ENCODE measurements around the gene IRX1. TPM values are rescaled to one million over a fixed set of nuclear protein-coding genes. Genes with fewer than 3 reads are reported as not detected.

IRX1 gene
- total RNA-seq, 2 experiments from 2014 or later: not detected

- H3K27ac Mint-ChIP-seq: no peak overlapping the region
- H3K36me3 ChIP-seq (ENCODE audit: insufficient read depth, low read length): no peaks in the 10 kb centered on the region
- H3K9me3 Mint-ChIP-seq: no peaks in the 10 kb centered on the region
- CTCF ChIA-PET: no interaction called here
- DNase-seq (no peak), ATAC-seq (ENCODE audit: poor library complexity) (no peak)
- H3K27me3 ChIP-seq (ENCODE audit: control insufficient read depth in 1 of 2, insufficient read depth in 2 of 2, low read length in 2 of 2): peaks cover 44 to 48% of the 10 kb centered on the region in 2 experiments
- no peak overlapping the region for H3K4me3 Mint-ChIP-seq
- peaks cover 0 to 66% of the 10 kb centered on the region in 2 experiments for H3K9me3 ChIP-seq (ENCODE audit: control insufficient read depth in 1 of 2, insufficient read depth in 1 of 2, low read length in 2 of 2)
- H3K36me3 Mint-ChIP-seq (ENCODE audit: low read depth): no peaks in the 10 kb centered on the region
- H3K4me1 ChIP-seq (ENCODE audit: insufficient read depth, low read length): no peaks in the 10 kb centered on the region
- no peak for TF ChIP-seq CTCF (IDR thresholded peaks at IDR 0.05)
- H3K4me1 Mint-ChIP-seq (ENCODE audit: low read depth): peaks cover 9% of the 10 kb centered on the region
- no peak overlapping the region for H3K27ac ChIP-seq (ENCODE audit: low read depth in 1 of 2, low read length in 2 of 2)
- POLR2A ChIA-PET: no interaction called here
- H3K27me3 Mint-ChIP-seq: peaks cover 76% of the 10 kb centered on the region
- intact Hi-C loops (cut with DNase I, micrococcal nuclease): no loop called here
- no peak overlapping the region for H3K4me3 ChIP-seq (ENCODE audit: low read length)
Measured at GRCh38 chr5:3605298-3606010, 9.8 kb downstream of the IRX1 start.

GRCh38 chr5:3606121-3606831 is 10.6 kb downstream of the IRX1 start:
- intact Hi-C loops (cut with DNase I, micrococcal nuclease): no loop called here
- Histone ChIP-seq H3K27me3 (ENCODE audit: control insufficient read depth in 1 of 2, insufficient read depth in 2 of 2, low read length in 2 of 2) (peaks cover 38 to 39% of the 10 kb centered on the region in 2 experiments), H3K4me3 (ENCODE audit: low read length) (no peak overlapping the region), H3K27ac (ENCODE audit: low read depth in 1 of 2, low read length in 2 of 2) (no peak overlapping the region), H3K9me3 (ENCODE audit: control insufficient read depth in 1 of 2, insufficient read depth in 1 of 2, low read length in 2 of 2) (peaks cover 0 to 58% of the 10 kb centered on the region in 2 experiments), H3K4me1 (ENCODE audit: insufficient read depth, low read length) (no peaks in the 10 kb centered on the region), H3K36me3 (ENCODE audit: insufficient read depth, low read length) (no peaks in the 10 kb centered on the region)
- CTCF ChIA-PET: no interaction called here
- no peaks in the 10 kb centered on the region for H3K36me3 Mint-ChIP-seq (ENCODE audit: low read depth)
- no peak overlapping the region for H3K27ac Mint-ChIP-seq
- TF ChIP-seq CTCF (IDR thresholded peaks at IDR 0.05): no peak
- no peak for ATAC-seq (ENCODE audit: poor library complexity)
- no peak overlapping the region for H3K4me3 Mint-ChIP-seq
- peaks cover 71% of the 10 kb centered on the region for H3K27me3 Mint-ChIP-seq
- H3K4me1 Mint-ChIP-seq (ENCODE audit: low read depth): peaks cover 6% of the 10 kb centered on the region
- POLR2A ChIA-PET: no interaction called here
- no peak for DNase-seq
- no peaks in the 10 kb centered on the region for H3K9me3 Mint-ChIP-seq

- H3K27ac Mint-ChIP-seq: no peak overlapping the region
- Histone ChIP-seq H3K36me3 (ENCODE audit: insufficient read depth, low read length) (no peaks in the 10 kb centered on the region), H3K4me1 (ENCODE audit: insufficient read depth, low read length) (no peaks in the 10 kb centered on the region), H3K4me3 (ENCODE audit: low read length) (no peak overlapping the region), H3K9me3 (ENCODE audit: control insufficient read depth in 1 of 2, insufficient read depth in 1 of 2, low read length in 2 of 2) (peaks cover 0 to 46% of the 10 kb centered on the region in 2 experiments), H3K27ac (ENCODE audit: low read depth in 1 of 2, low read length in 2 of 2) (no peak overlapping the region), H3K27me3 (ENCODE audit: control insufficient read depth in 1 of 2, insufficient read depth in 2 of 2, low read length in 2 of 2) (peaks cover 29% of the 10 kb centered on the region in 2 experiments)
- intact Hi-C loops (cut with DNase I, micrococcal nuclease): no loop called here
- H3K4me1 Mint-ChIP-seq (ENCODE audit: low read depth): no peaks in the 10 kb centered on the region
- H3K4me3 Mint-ChIP-seq: no peak overlapping the region
- no peaks in the 10 kb centered on the region for H3K9me3 Mint-ChIP-seq
- CTCF ChIA-PET: no interaction called here
- H3K27me3 Mint-ChIP-seq: peaks cover 57% of the 10 kb centered on the region
- TF ChIP-seq CTCF (IDR thresholded peaks at IDR 0.05): no peak
- no peaks in the 10 kb centered on the region for H3K36me3 Mint-ChIP-seq (ENCODE audit: low read depth)
- DNase-seq (no peak), ATAC-seq (ENCODE audit: poor library complexity) (no peak)
- POLR2A ChIA-PET: no interaction called here
Measured at GRCh38 chr5:3607541-3608181, 12.0 kb downstream of the IRX1 start.

All from CD4-positive, alpha-beta T cell (primary cell).